ENCODE data around the gene CREBRF.
"Not testable (repeated sequence)": the region's sequence is repeated elsewhere in the genome, so short reads cannot be mapped to it uniquely, and the experiment has no call there.

The CREBRF gene

GRCh38 chr5:173078878-173079277 lies 22.7 kb downstream of the CREBRF start:
- no peak for DNase-seq (ENCODE audit: low read depth in 2 of 2)

- DNase-seq (ENCODE audit: low read depth in 2 of 2): no peak
Observed at GRCh38 chr5:173089581-173089980, 33.4 kb downstream of the CREBRF start.

- no peak for DNase-seq (ENCODE audit: low read depth in 2 of 2)
Observed at GRCh38 chr5:173090639-173091038, 34.5 kb downstream of the CREBRF start.

- no peak for DNase-seq (ENCODE audit: low read depth in 2 of 2)
Observed at GRCh38 chr5:173091981-173092380, 35.8 kb downstream of the CREBRF start.

- no peak for DNase-seq (ENCODE audit: low read depth in 2 of 2)
Observed at GRCh38 chr5:173093606-173094005, 37.5 kb downstream of the CREBRF start.

- DNase-seq (ENCODE audit: low read depth in 2 of 2): no peak
Observed at GRCh38 chr5:173094012-173094661, 38.0 kb downstream of the CREBRF start.

- no peak for DNase-seq (ENCODE audit: low read depth in 2 of 2)
Observed at GRCh38 chr5:173098787-173099186, 42.6 kb downstream of the CREBRF start.

GRCh38 chr5:173099461-173099860 lies 43.3 kb downstream of the CREBRF start:
- DNase-seq (ENCODE audit: low read depth in 2 of 2): no peak

- DNase-seq (ENCODE audit: low read depth in 2 of 2): no peak
Observed at GRCh38 chr5:173101245-173101644, 45.1 kb downstream of the CREBRF start.

GRCh38 chr5:173103411-173103810 lies 47.3 kb downstream of the CREBRF start:
- no peak for DNase-seq (ENCODE audit: low read depth in 2 of 2)

GRCh38 chr5:173108914-173109313 lies 52.8 kb downstream of the CREBRF start:
- DNase-seq (ENCODE audit: low read depth in 2 of 2): no peak

- no peak for DNase-seq (ENCODE audit: low read depth in 2 of 2)
Observed at GRCh38 chr5:173114536-173114935, 58.4 kb downstream of the CREBRF start.

- no peak for DNase-seq (ENCODE audit: low read depth in 2 of 2)
Observed at GRCh38 chr5:173119719-173120118, 63.6 kb downstream of the CREBRF start.

- DNase-seq (ENCODE audit: low read depth in 2 of 2): no peak
Observed at GRCh38 chr5:173123416-173123815, 67.3 kb downstream of the CREBRF start.

GRCh38 chr5:173132166-173132565 lies 76.0 kb downstream of the CREBRF start:
- DNase-seq (ENCODE audit: low read depth in 2 of 2): not testable (repeated sequence)

- DNase-seq (ENCODE audit: low read depth in 2 of 2): no peak
Observed at GRCh38 chr5:173138707-173139106, 82.6 kb downstream of the CREBRF start.

- DNase-seq (ENCODE audit: low read depth in 2 of 2): no peak
Observed at GRCh38 chr5:173139631-173140030, 83.5 kb downstream of the CREBRF start.

GRCh38 chr5:173140769-173141168 lies 84.6 kb downstream of the CREBRF start:
- no peak for DNase-seq (ENCODE audit: low read depth in 2 of 2)

GRCh38 chr5:173143567-173143966 lies 87.4 kb downstream of the CREBRF start:
- DNase-seq (ENCODE audit: low read depth in 2 of 2): no peak

GRCh38 chr5:173144200-173145176 lies 88.3 kb downstream of the CREBRF start, which contains the start of gene BNIP1:
Gene BNIP1, plus strand, starts transcription at chr5:173144531. Its CDS starts 15 bp downstream, at chr5:173144546.
- peak; percentile 94 to 96 for DNase-seq (ENCODE audit: low read depth in 2 of 2)

- no peak for DNase-seq (ENCODE audit: low read depth in 2 of 2)
Observed at GRCh38 chr5:173148354-173148753, 92.2 kb downstream of the CREBRF start.

- no peak for DNase-seq (ENCODE audit: low read depth in 2 of 2)
Observed at GRCh38 chr5:173152547-173152946, 96.4 kb downstream of the CREBRF start.

- no peak for DNase-seq (ENCODE audit: low read depth in 2 of 2)
Observed at GRCh38 chr5:173153842-173154241, 97.7 kb downstream of the CREBRF start.

Data from stimulated activated CD4-positive, alpha-beta T cell treated with anti-CD3 and anti-CD28 coated beads, Interleukin-15, amount 100 ng/mL, for 48 hours (primary cell).